Measurements from ENCODE around the gene KRT38. TPM values are rescaled to one million over a fixed set of nuclear protein-coding genes. Genes with fewer than 3 reads are reported as not detected.
"Not testable (repeated sequence)": the region's sequence is repeated elsewhere in the genome, so short reads cannot be mapped to it uniquely, and the experiment has no call there.

Gene KRT38
- total and polyA plus RNA-seq, 7 donors: 0.03 TPM; not detected in 6

DNA sequence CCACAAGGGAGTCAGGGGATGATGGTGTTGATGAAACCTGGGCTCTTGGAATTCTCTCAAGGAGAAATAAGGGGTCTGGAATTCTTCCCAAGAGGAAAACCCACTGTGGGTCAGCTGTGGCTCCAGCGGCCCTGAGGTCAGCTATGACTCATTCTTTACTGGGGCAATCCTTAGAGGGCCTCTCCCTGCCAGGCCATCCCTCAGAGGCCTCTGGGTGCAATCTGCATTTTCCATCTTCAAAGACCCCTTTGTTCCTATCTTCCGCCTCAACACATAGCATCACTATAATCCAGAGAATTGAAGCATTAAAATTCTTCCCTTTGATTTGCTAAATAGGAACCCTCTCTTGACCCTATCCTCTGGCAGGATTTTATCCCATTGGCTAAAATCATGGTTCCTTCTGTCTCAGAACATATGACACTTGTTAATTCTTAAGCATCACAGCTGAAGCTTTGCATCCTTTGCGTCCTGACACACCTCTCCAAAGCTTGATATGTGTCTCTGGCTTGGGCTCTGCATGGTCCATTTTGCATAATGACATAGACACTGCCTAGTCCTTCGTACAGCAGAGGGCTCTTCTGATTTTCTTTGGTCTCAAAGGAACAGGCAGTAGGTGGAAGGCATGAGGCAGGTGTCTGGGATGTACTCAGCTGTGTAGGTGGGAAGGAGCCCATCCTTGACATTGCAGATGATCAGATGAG, 12.0 kb downstream of the KRT38 start:
- WGBS, 3 donors: 44 to 56% (median 44%) methylated on average over 4 of the region's 4 CpGs
- TF ChIP-seq, protein P1, sequence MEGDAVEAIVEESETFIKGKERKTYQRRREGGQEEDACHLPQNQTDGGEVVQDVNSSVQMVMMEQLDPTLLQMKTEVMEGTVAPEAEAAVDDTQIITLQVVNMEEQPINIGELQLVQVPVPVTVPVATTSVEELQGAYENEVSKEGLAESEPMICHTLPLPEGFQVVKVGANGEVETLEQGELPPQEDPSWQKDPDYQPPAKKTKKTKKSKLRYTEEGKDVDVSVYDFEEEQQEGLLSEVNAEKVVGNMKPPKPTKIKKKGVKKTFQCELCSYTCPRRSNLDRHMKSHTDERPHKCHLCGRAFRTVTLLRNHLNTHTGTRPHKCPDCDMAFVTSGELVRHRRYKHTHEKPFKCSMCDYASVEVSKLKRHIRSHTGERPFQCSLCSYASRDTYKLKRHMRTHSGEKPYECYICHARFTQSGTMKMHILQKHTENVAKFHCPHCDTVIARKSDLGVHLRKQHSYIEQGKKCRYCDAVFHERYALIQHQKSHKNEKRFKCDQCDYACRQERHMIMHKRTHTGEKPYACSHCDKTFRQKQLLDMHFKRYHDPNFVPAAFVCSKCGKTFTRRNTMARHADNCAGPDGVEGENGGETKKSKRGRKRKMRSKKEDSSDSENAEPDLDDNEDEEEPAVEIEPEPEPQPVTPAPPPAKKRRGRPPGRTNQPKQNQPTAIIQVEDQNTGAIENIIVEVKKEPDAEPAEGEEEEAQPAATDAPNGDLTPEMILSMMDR (IDR thresholded peaks at IDR 0.05): no peak
- Histone ChIP-seq H3K4me3 (no peak overlapping the region), H3K27me3 (ENCODE audit: insufficient read depth in 3 of 3, low read length in 2 of 3) (peaks cover 0 to 3% (median 2%) of the 10 kb centered on the region in 3 donors), H3K36me3 (ENCODE audit: insufficient read depth in 1 of 2, low read depth in 1 of 2) (no peaks in the 10 kb centered on the region), H3K4me1 (no peaks in the 10 kb centered on the region), H3K27ac (no peak overlapping the region), H3K9me3 (no peaks in the 10 kb centered on the region)
- no peak for DNase-seq
- intact Hi-C loops (cut with DNase I): no loop called here
- ATAC-seq: no peak

DNA sequence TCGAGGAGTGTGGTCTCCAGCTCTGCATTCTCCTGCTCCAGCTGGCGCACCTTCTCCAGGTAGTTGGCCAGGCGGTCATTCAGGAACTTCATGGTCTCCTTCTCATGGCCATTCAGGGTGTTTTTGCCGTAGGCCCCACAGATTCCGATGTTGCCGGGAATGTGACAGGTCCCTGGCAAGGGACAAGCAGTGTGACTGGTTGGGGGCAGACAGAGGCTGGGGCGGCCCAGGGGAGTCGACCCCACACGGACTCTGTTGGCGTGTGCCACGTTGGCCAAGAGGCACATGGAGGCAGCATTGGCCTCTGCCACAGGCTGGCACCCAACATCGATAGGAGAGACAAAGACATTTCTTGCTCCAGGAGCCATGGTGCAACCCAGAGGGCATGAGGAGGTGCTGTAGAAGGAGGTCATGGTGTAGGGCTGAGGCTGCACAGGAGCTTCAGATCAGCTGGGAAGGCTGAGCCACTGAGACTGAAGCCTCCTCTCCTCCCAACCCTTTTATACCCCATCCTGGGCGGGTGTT, 16.6 kb downstream of the KRT38 start, which contains the start of gene KRT37:
Gene KRT37, minus strand, starts transcription at position 475 of the 525 bp plus-strand sequence. Its CDS starts 62 bp downstream, at position 413.
- H3K27ac ChIP-seq: no peak within 1 kb of the TSS
- no peak within 1 kb of the TSS for H3K4me3 ChIP-seq
- DNase-seq: no peak
- TF ChIP-seq, protein P1 (IDR thresholded peaks at IDR 0.05): no peak
- H3K4me1 ChIP-seq: no peaks in the 10 kb centered on the region
- H3K36me3 ChIP-seq (ENCODE audit: insufficient read depth in 1 of 2, low read depth in 1 of 2): no peaks in the 10 kb centered on the region
- intact Hi-C loops (cut with DNase I): no loop called here
- no peak for ATAC-seq
- WGBS, 3 donors: 90 to 91% (median 90%) methylated on average over 13 of the region's 13 CpGs
- peaks cover 0 to 2% (median 0%) of the 10 kb centered on the region in 3 donors for H3K27me3 ChIP-seq (ENCODE audit: insufficient read depth in 3 of 3, low read length in 2 of 3)
- H3K9me3 ChIP-seq: no peaks in the 10 kb centered on the region

DNA sequence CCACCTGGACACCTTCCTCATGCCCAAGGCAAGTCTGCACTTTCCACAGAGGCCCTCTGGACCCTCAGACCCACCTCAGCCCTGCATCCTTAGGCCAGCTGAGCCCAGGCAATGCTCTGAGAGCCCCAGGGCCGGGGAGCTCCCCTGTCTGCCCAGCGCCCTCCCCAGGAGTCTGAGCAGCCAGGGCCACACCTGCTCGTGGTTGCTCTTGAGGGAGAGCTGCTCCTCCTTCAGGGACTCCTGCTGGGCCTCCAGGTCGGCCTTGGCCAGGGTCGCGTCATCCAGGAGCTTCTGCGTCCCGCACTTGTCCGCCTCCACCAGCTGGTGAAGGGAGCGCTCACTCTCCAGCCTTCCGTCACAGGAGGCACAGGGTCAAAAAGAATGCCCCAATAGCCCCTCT, 18.2 kb downstream of the KRT38 start:
- H3K9me3 ChIP-seq; H3K4me3 ChIP-seq; H3K36me3 ChIP-seq (ENCODE audit: insufficient read depth in 1 of 2, low read depth in 1 of 2); H3K27me3 ChIP-seq (ENCODE audit: insufficient read depth in 3 of 3, low read length in 2 of 3); intact Hi-C loops (cut with DNase I); ATAC-seq; H3K27ac ChIP-seq; H3K4me1 ChIP-seq; DNase-seq: not testable (repeated sequence)
- 85 to 93% (median 87%) methylated on average over 11 of the region's 11 CpGs for WGBS, 3 donors

DNA sequence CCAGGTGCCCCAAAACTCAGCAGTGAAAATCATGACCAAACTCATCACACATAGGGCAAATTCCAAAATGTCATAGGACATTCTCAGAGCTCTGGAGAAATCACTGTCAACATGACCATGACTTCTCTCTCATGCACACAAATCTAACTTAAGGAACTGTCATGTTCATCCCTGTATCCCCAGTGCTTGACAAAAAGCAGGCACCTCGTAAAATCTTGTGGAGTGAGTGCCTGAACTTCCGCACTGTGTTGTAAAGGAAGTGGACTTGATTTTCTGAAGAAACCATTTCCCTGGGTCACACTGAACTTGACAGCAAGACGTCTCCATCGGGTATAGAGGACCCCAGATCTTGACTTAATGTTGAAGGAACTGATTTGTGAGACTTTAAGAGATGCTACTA, 19.2 kb downstream of the KRT38 start:
- H3K4me3 ChIP-seq: no peak overlapping the region
- intact Hi-C loops (cut with DNase I): no loop called here
- no peaks in the 10 kb centered on the region for H3K4me1 ChIP-seq
- peaks cover 0 to 2% (median 0%) of the 10 kb centered on the region in 3 donors for H3K27me3 ChIP-seq (ENCODE audit: insufficient read depth in 3 of 3, low read length in 2 of 3)
- TF ChIP-seq, protein P1 (IDR thresholded peaks at IDR 0.05): no peak
- no peaks in the 10 kb centered on the region for H3K36me3 ChIP-seq (ENCODE audit: insufficient read depth in 1 of 2, low read depth in 1 of 2)
- DNase-seq: no peak
- no peaks in the 10 kb centered on the region for H3K9me3 ChIP-seq
- WGBS, 3 donors: 79 to 85% (median 84%) methylated on average over 4 of the region's 4 CpGs
- ATAC-seq: no peak
- H3K27ac ChIP-seq: no peak overlapping the region

DNA sequence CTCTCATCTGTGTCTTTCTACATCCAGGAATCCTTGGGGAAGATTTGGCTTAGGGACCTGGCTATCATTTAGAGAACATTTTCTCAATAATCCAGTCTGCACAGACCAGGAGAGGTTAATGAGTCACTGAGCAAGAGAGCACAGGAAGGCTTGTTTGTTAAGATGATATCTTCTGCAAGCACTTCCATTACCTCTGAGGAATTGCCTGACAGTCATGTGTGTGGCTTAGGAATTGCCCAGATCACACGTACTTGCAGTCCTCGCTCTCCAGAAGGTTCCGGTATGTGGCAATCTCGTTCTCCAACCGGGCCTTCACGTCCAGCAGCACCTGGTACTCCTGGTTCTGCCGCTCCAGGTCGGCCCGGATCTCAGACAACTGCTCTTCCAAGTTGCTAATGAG, 19.7 kb downstream of the KRT38 start:
- intact Hi-C loops (cut with DNase I): no loop called here
- ATAC-seq (peak in 1 of 4 donors; percentile 63), DNase-seq (no peak)
- H3K27ac ChIP-seq: no peak overlapping the region
- no peak overlapping the region for H3K4me3 ChIP-seq
- TF ChIP-seq, protein P1 (IDR thresholded peaks at IDR 0.05): no peak
- no peaks in the 10 kb centered on the region for H3K36me3 ChIP-seq (ENCODE audit: insufficient read depth in 1 of 2, low read depth in 1 of 2)
- H3K27me3 ChIP-seq (ENCODE audit: insufficient read depth in 3 of 3, low read length in 2 of 3): peaks cover 0 to 2% (median 0%) of the 10 kb centered on the region in 3 donors
- H3K4me1 ChIP-seq: peaks cover 5% of the 10 kb centered on the region
- no peaks in the 10 kb centered on the region for H3K9me3 ChIP-seq
- WGBS, 3 donors: 74 to 81% (median 74%) methylated on average over 9 of the region's 9 CpGs
